GM12875 (cell line): Measurements from ENCODE around the gene RBMS1.
A peak's percentile ranks its signal among the peaks of the same experiment; 100 is the strongest.

Experiments
- H3K4me3 ChIP-seq: one replicate; pipeline ENCODE4 v1.5.1; 2011; ENCODE audit warnings: low read depth, low read length, control low read depth
- CTCF ChIP-seq: IDR thresholded peaks from 2 replicates; pipeline ENCODE4 v1.5.1; 2011; ENCODE audit warnings: low read depth, mild to moderate bottlenecking, control low read depth, inconsistent platforms, low read length, moderate library complexity, borderline replicate concordance; ENCODE audit not compliant: insufficient read depth

RBMS1 gene

GRCh38 chr2:160326786-160327185 lies 166.8 kb downstream of the RBMS1 start:
- no peak overlapping the region for H3K4me3 ChIP-seq
- TF ChIP-seq CTCF: no peak

- TF ChIP-seq CTCF: no peak
- no peak overlapping the region for H3K4me3 ChIP-seq
Measured at GRCh38 chr2:160325418-160325817, 168.2 kb downstream of the RBMS1 start.

- no peak for TF ChIP-seq CTCF
- H3K4me3 ChIP-seq: no peak overlapping the region
Measured at GRCh38 chr2:160324917-160325316, 168.7 kb downstream of the RBMS1 start.

- peak; percentile 62; the same call in 1 of the 2 replicates for TF ChIP-seq CTCF
- H3K4me3 ChIP-seq: no peak overlapping the region
Measured at GRCh38 chr2:160324161-160324800, 169.3 kb downstream of the RBMS1 start.

- TF ChIP-seq CTCF: no peak
- no peak overlapping the region for H3K4me3 ChIP-seq
Measured at GRCh38 chr2:160322320-160322719, 171.3 kb downstream of the RBMS1 start.

GRCh38 chr2:160321006-160321405 lies 172.6 kb downstream of the RBMS1 start:
- TF ChIP-seq CTCF: no peak

GRCh38 chr2:160319700-160320099 lies 173.9 kb downstream of the RBMS1 start:
- no peak overlapping the region for H3K4me3 ChIP-seq
- no peak for TF ChIP-seq CTCF

More at GRCh38 chr2:160321006-160321405, 172.6 kb downstream of the RBMS1 start:
- H3K4me3 ChIP-seq: no peak overlapping the region
